Astrocyte (in vitro differentiated cells and primary cell): ENCODE data around the gene TRHDE.

Source experiments
- EZH2 ChIP-seq: IDR thresholded peaks from 2 replicates; pipeline ENCODE4 v1.6.1; 2012; ENCODE audit warnings: mild to moderate bottlenecking, low read length, inconsistent platforms; ENCODE audit not compliant: insufficient read depth
- TF ChIP-seq, protein P1 (sequence below): IDR thresholded peaks from 2 replicates; pipeline ENCODE4 v1.5.1; 2011; ENCODE audit warnings: low read depth, mild to moderate bottlenecking, inconsistent platforms, low read length, moderate library complexity; ENCODE audit not compliant: insufficient read depth

GRCh38 chr12:72717036-72717435, 444.9 kb downstream of the TRHDE start:
- TF ChIP-seq, protein P1, sequence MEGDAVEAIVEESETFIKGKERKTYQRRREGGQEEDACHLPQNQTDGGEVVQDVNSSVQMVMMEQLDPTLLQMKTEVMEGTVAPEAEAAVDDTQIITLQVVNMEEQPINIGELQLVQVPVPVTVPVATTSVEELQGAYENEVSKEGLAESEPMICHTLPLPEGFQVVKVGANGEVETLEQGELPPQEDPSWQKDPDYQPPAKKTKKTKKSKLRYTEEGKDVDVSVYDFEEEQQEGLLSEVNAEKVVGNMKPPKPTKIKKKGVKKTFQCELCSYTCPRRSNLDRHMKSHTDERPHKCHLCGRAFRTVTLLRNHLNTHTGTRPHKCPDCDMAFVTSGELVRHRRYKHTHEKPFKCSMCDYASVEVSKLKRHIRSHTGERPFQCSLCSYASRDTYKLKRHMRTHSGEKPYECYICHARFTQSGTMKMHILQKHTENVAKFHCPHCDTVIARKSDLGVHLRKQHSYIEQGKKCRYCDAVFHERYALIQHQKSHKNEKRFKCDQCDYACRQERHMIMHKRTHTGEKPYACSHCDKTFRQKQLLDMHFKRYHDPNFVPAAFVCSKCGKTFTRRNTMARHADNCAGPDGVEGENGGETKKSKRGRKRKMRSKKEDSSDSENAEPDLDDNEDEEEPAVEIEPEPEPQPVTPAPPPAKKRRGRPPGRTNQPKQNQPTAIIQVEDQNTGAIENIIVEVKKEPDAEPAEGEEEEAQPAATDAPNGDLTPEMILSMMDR = no peak
- TF ChIP-seq EZH2 = no peak
